ENCODE measurements around the gene VDAC2.
A peak's percentile ranks its signal among the peaks of the same experiment; 100 is the strongest.

Gene VDAC2

GRCh38 chr10:75238182-75239095, 27.8 kb downstream of the VDAC2 start:
- H3K27ac ChIP-seq (ENCODE audit: extremely low read depth, low read depth, low read length): no peak overlapping the region
- ChIA-PET POLR2A (no interaction called here), CTCF (interaction anchor here (0.5 to 4.6 kb wide), 5 partner anchors 8 to 1157 kb away, joined by 3 to 47 read pairs (median 3); no protein-coding TSS in a partner anchor)
- no peaks in the 10 kb centered on the region for H3K9me3 ChIP-seq (ENCODE audit: control insufficient read depth, insufficient read depth, low read depth, low read length)
- TF ChIP-seq ZNF792 (tag by site-specific recombination; IDR thresholded peaks at IDR 0.05): 0 out of 2 replicates have a peak, but pooled peaks have one; percentile 53
- TF ChIP-seq GLIS2 (tag by site-specific recombination; IDR thresholded peaks at IDR 0.05): no peak
- TF ChIP-seq ZNF19 (tag by site-specific recombination; IDR thresholded peaks at IDR 0.05; ENCODE audit: low read depth): no peak
- TF ChIP-seq ZNF600 (tag by site-specific recombination; IDR thresholded peaks at IDR 0.05): no peak
- no peaks in the 10 kb centered on the region; the same call in 1 of the 2 replicates for H3K4me1 ChIP-seq (ENCODE audit: control insufficient read depth, insufficient read depth, low read length)
- peaks cover 0 to 4% of the 10 kb centered on the region in 2 experiments; a peak in 1 of 3 replicates for H3K36me3 ChIP-seq (ENCODE audit: control insufficient read depth in 2 of 2, insufficient read depth in 1 of 2, low read length in 2 of 2)
- no peak overlapping the region for H3K4me3 ChIP-seq (ENCODE audit: low read depth, low read length)

GRCh38 chr10:75239096-75239790, 28.6 kb downstream of the VDAC2 start:
- H3K36me3 ChIP-seq (ENCODE audit: control insufficient read depth in 2 of 2, insufficient read depth in 1 of 2, low read length in 2 of 2): no peaks in the 10 kb centered on the region
- ChIA-PET CTCF (interaction anchor here (0.5 to 1.6 kb wide), 3 partner anchors 55 to 1158 kb away, joined by 3 to 4 read pairs (median 3); no protein-coding TSS in a partner anchor), POLR2A (no interaction called here)
- no peaks in the 10 kb centered on the region for H3K4me1 ChIP-seq (ENCODE audit: control insufficient read depth, insufficient read depth, low read length)
- H3K9me3 ChIP-seq (ENCODE audit: control insufficient read depth, insufficient read depth, low read depth, low read length): no peaks in the 10 kb centered on the region
- H3K4me3 ChIP-seq (ENCODE audit: low read depth, low read length): no peak overlapping the region
- TF ChIP-seq TCF7L2 (IDR thresholded peaks at IDR 0.05; ENCODE audit: borderline replicate concordance, low read depth, low read length): no peak
- no peak for TF ChIP-seq ZNF433 (tag by site-specific recombination; IDR thresholded peaks at IDR 0.05; ENCODE audit: low read depth)
- TF ChIP-seq ATF2 (tag by site-specific recombination; IDR thresholded peaks at IDR 0.05; ENCODE audit: low read depth): no peak
- TF ChIP-seq, protein P1, sequence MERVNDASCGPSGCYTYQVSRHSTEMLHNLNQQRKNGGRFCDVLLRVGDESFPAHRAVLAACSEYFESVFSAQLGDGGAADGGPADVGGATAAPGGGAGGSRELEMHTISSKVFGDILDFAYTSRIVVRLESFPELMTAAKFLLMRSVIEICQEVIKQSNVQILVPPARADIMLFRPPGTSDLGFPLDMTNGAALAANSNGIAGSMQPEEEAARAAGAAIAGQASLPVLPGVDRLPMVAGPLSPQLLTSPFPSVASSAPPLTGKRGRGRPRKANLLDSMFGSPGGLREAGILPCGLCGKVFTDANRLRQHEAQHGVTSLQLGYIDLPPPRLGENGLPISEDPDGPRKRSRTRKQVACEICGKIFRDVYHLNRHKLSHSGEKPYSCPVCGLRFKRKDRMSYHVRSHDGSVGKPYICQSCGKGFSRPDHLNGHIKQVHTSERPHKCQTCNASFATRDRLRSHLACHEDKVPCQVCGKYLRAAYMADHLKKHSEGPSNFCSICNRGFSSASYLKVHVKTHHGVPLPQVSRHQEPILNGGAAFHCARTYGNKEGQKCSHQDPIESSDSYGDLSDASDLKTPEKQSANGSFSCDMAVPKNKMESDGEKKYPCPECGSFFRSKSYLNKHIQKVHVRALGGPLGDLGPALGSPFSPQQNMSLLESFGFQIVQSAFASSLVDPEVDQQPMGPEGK (tag by site-specific recombination; IDR thresholded peaks at IDR 0.05): no peak
- H3K27ac ChIP-seq (ENCODE audit: extremely low read depth, low read depth, low read length): no peak overlapping the region

GRCh38 chr10:75240329-75241076, 29.9 kb downstream of the VDAC2 start:
- CTCF ChIA-PET: interaction anchor here (0.7 to 1.0 kb wide), 3 partner anchors 9 to 163 kb away, joined by 3 read pairs; no protein-coding TSS in a partner anchor
- Histone ChIP-seq H3K4me1 (ENCODE audit: control insufficient read depth, insufficient read depth, low read length) (no peaks in the 10 kb centered on the region), H3K36me3 (ENCODE audit: control insufficient read depth in 2 of 2, insufficient read depth in 1 of 2, low read length in 2 of 2) (no peaks in the 10 kb centered on the region), H3K27ac (ENCODE audit: extremely low read depth, low read depth, low read length) (no peak overlapping the region), H3K4me3 (ENCODE audit: low read depth, low read length) (no peak overlapping the region), H3K9me3 (ENCODE audit: control insufficient read depth, insufficient read depth, low read depth, low read length) (no peaks in the 10 kb centered on the region)
- POLR2A ChIA-PET: no interaction called here
- no peak for TF ChIP-seq ZNF354C (tag by site-specific recombination; IDR thresholded peaks at IDR 0.05; ENCODE audit: borderline replicate concordance, low read depth)
- TF ChIP-seq ZNF837 (tag by site-specific recombination; IDR thresholded peaks at IDR 0.05): no peak
- TF ChIP-seq KLF10 (tag by site-specific recombination; IDR thresholded peaks at IDR 0.05): no peak
- TF ChIP-seq ZNF341 (tag by site-specific recombination; IDR thresholded peaks at IDR 0.05; ENCODE audit: low read depth): no peak
- no peak for TF ChIP-seq GLI2 (tag by site-specific recombination; IDR thresholded peaks at IDR 0.05; ENCODE audit: borderline replicate concordance, low read depth)
- no peak for TF ChIP-seq ZNF792 (tag by site-specific recombination; IDR thresholded peaks at IDR 0.05)
- TF ChIP-seq ZBTB8A (tag by site-specific recombination; IDR thresholded peaks at IDR 0.05): no peak
- TF ChIP-seq ZFP37 (tag by site-specific recombination; IDR thresholded peaks at IDR 0.05): no peak
- TF ChIP-seq ZNF398 (tag by site-specific recombination; IDR thresholded peaks at IDR 0.05): no peak
